IMR-90 (cell line): Measurements from ENCODE around the gene GLIPR1. TPM values are rescaled to one million over a fixed set of nuclear protein-coding genes. Genes with fewer than 3 reads are reported as not detected.

Source experiments
- ATAC-seq: fragments of 200-7000 bp; cut with Tn5 transposase; 2 replicates; pipeline ENCODE4 v1.9.1; 2020; ENCODE audit warnings: low read depth, mild to moderate bottlenecking, moderate library complexity
- BruUV-seq: library from RNA; stranded (reverse); fragments of 400-500 nt; replicated peaks from 2 replicates; lab custom pipeline; 2021; lab: Mats Ljungman, UMichigan
- CTCF ChIA-PET: fragments of 300-600 bp; formaldehyde crosslinking; extraction: SDS; loops from one replicate; lab custom pipeline; 2021; ENCODE audit warnings: antibody characterized with exemption; lab: Yijun Ruan, JAX
- POLR2A ChIA-PET: fragments of 300-600 bp; sonication (Branson Sonifier 250); formaldehyde crosslinking; loops from one replicate; lab custom pipeline; 2022; ENCODE audit warnings: antibody characterized with exemption; ENCODE audit not compliant: unreplicated experiment; lab: Charles Lee
- DNase-seq: peaks from one replicate; pipeline ENCODE4 v3.0.0; 2013
- H2AFZ ChIP-seq: replicated peaks from 2 replicates; pipeline ENCODE3; 2013; ENCODE audit warnings: low read length, mild to moderate bottlenecking; ENCODE audit not compliant: poor library complexity
- H2AK5ac ChIP-seq: 2 replicates; pipeline ENCODE4 v1.6.1; 2013; ENCODE audit warnings: low read depth, low read length, inconsistent platforms
- H2AK9ac ChIP-seq: replicated peaks from 2 replicates; pipeline ENCODE3; 2013; ENCODE audit warnings: mild to moderate bottlenecking, low read depth, low read length, moderate library complexity; ENCODE audit not compliant: poor library complexity
- H2BK120ac ChIP-seq: 2 replicates; pipeline ENCODE4 v1.6.1; 2013; ENCODE audit warnings: low read depth, low read length, inconsistent platforms
- H2BK15ac ChIP-seq: 3 replicates; pipeline ENCODE4 v1.6.1; 2013; ENCODE audit warnings: low read depth, low read length, inconsistent platforms
- H2BK20ac ChIP-seq: 2 replicates; pipeline ENCODE4 v1.6.1; 2013; ENCODE audit warnings: low read depth, mild to moderate bottlenecking, inconsistent platforms, low read length, moderate library complexity
- H2BK5ac ChIP-seq: 2 replicates; pipeline ENCODE4 v1.6.1; 2013; ENCODE audit warnings: mild to moderate bottlenecking, low read depth, low read length, inconsistent platforms; ENCODE audit not compliant: poor library complexity, severe bottlenecking
- H3K14ac ChIP-seq: replicated peaks from 2 replicates; pipeline ENCODE4 v1.6.1; 2013; ENCODE audit warnings: low read depth, low read length, inconsistent platforms
- H3K18ac ChIP-seq: 2 replicates; pipeline ENCODE4 v1.6.1; 2013; ENCODE audit warnings: low read depth, low read length, control low read depth
- H3K23ac ChIP-seq: 2 replicates; pipeline ENCODE4 v1.6.1; 2013; ENCODE audit warnings: low read depth, low read length, inconsistent platforms
- H3K27ac ChIP-seq: 2 replicates; pipeline ENCODE4 v1.5.1; 2013; ENCODE audit warnings: mild to moderate bottlenecking, control low read depth, low read length; ENCODE audit not compliant: insufficient read depth
- H3K27me3 ChIP-seq: 2 replicates; pipeline ENCODE4 v1.6.1; 2013; ENCODE audit warnings: low read length; ENCODE audit not compliant: control insufficient read depth, insufficient read depth
- H3K36me3 ChIP-seq: 2 replicates; pipeline ENCODE4 v1.6.1; 2013; ENCODE audit warnings: low read length, mixed read lengths; ENCODE audit not compliant: control insufficient read depth, insufficient read depth
- H3K4ac ChIP-seq: 2 replicates; pipeline ENCODE4 v1.6.1; 2013; ENCODE audit warnings: low read depth, low read length, inconsistent platforms
- H3K4me1 ChIP-seq: 2 replicates; pipeline ENCODE4 v1.6.1; 2013; ENCODE audit warnings: low read length, mixed read lengths; ENCODE audit not compliant: control insufficient read depth, insufficient read depth
- H3K4me2 ChIP-seq: 2 replicates; pipeline ENCODE4 v1.6.1; 2013; ENCODE audit warnings: low read depth, mild to moderate bottlenecking, control low read depth, low read length, moderate library complexity
- H3K4me3 ChIP-seq: 2 replicates; pipeline ENCODE4 v1.5.1; 2013; ENCODE audit warnings: low read depth, mild to moderate bottlenecking, control low read depth, low read length, moderate library complexity; ENCODE audit not compliant: insufficient read depth
- H3K56ac ChIP-seq: 2 replicates; pipeline ENCODE4 v1.6.1; 2013; ENCODE audit warnings: low read length, inconsistent platforms; ENCODE audit not compliant: insufficient read depth; ENCODE audit errors: extremely low read depth
- H3K79me1 ChIP-seq, 2 experiments: 2 replicates each; pipeline ENCODE4 v1.6.1; 2013; ENCODE audit warnings: low read length in 2 of 2, inconsistent platforms in 1 of 2, low read depth in 1 of 2
- H3K9ac ChIP-seq: 2 replicates; pipeline ENCODE4 v1.6.1; 2013; ENCODE audit warnings: low read depth, low read length, control low read depth
- H3K9me1 ChIP-seq: 2 replicates; pipeline ENCODE4 v1.6.1; 2013; ENCODE audit warnings: low read length, inconsistent platforms; ENCODE audit not compliant: insufficient read depth
- H3K9me3 ChIP-seq: 2 replicates; pipeline ENCODE4 v1.6.1; 2013; ENCODE audit warnings: low read length; ENCODE audit not compliant: control insufficient read depth, insufficient read depth
- H4K20me1 ChIP-seq: 2 replicates; pipeline ENCODE4 v1.6.1; 2013; ENCODE audit warnings: low read length, inconsistent platforms; ENCODE audit not compliant: insufficient read depth
- H4K5ac ChIP-seq: 2 replicates; pipeline ENCODE4 v1.6.1; 2013; ENCODE audit warnings: mild to moderate bottlenecking, low read depth, low read length, control low read depth
- H4K8ac ChIP-seq, 2 experiments: 2 replicates each; pipeline ENCODE4 v1.6.1; 2013; ENCODE audit warnings: low read depth in 2 of 2, low read length in 2 of 2, control low read depth in 1 of 2, inconsistent platforms in 1 of 2
- H4K91ac ChIP-seq: 2 replicates; pipeline ENCODE4 v1.6.1; 2013; ENCODE audit warnings: low read depth, low read length, inconsistent platforms; ENCODE audit not compliant: insufficient read depth
- BHLHE40 ChIP-seq: fragments of 150-350 bp; IDR thresholded peaks from 2 replicates; pipeline ENCODE4 v1.6.1; 2016; ENCODE audit warnings: mild to moderate bottlenecking, low read depth, low read length
- CEBPB ChIP-seq: IDR thresholded peaks from 2 replicates; pipeline ENCODE4 v1.6.1; 2012; ENCODE audit warnings: low read depth, low read length, improper control_type of control experiment
- FOS ChIP-seq: fragments of 150-350 bp; IDR thresholded peaks from 2 replicates; pipeline ENCODE4 v1.6.1; 2016; ENCODE audit warnings: low read depth, low read length
- MAFK ChIP-seq: IDR thresholded peaks from 2 replicates; pipeline ENCODE4 v1.6.1; 2012; ENCODE audit warnings: low read depth, low read length, improper control_type of control experiment
- MXI1 ChIP-seq: IDR thresholded peaks from 2 replicates; pipeline ENCODE4 v1.6.1; 2012; ENCODE audit warnings: low read depth, mild to moderate bottlenecking, low read length, moderate library complexity, borderline replicate concordance
- NFE2L2 ChIP-seq: fragments of 150-350 bp; IDR thresholded peaks from 2 replicates; pipeline ENCODE4 v1.6.1; 2016; ENCODE audit warnings: low read depth, mild to moderate bottlenecking, low read length
- RFX5 ChIP-seq: IDR thresholded peaks from 2 replicates; pipeline ENCODE4 v1.8.0; 2012; ENCODE audit warnings: low read depth, mild to moderate bottlenecking, low read length, moderate library complexity
- dilution Hi-C: fragments of 300-500 bp; cut with HindIII; formaldehyde crosslinking; loops from one replicate; pipeline ENCODE4 v1.14.3; 2018; ENCODE audit warnings: low sequenced_read_pairs; ENCODE audit not compliant: unreplicated experiment
- in situ Hi-C: fragments of 300-500 bp; cut with MboI; formaldehyde crosslinking; loops from 3 replicates; pipeline ENCODE4 v1.14.3; 2019; ENCODE audit warnings: low sequenced_read_pairs, inconsistent platforms, mixed read lengths
- intact Hi-C: fragments of 100-400 bp; cut with micrococcal nuclease; formaldehyde crosslinking; loops from 2 replicates; pipeline ENCODE4 v1.10.0; 2022
- polyA plus RNA-seq, 3 experiments: library from polyadenylated mRNA; depleted of rRNA; stranded (reverse); fragments of >200 nt; gene quantifications; 2 replicates each; pipeline ENCODE4 v1.2.3, GENCODE V29; 2012; ENCODE audit warnings: low replicate concordance in 1 of 3
- total RNA-seq: library from RNA; depleted of rRNA; stranded (reverse); fragments of >200 nt; gene quantifications from 2 replicates; pipeline ENCODE4 v1.2.3, GENCODE V29; 2012
- TF ChIP-seq, protein P1 (sequence below): fragments of 150-350 bp; IDR thresholded peaks from 2 replicates; pipeline ENCODE4 v1.6.1; 2017; ENCODE audit warnings: mild to moderate bottlenecking, antibody characterized with exemption, low read length, low read depth

GLIPR1 gene
- total and polyA plus RNA-seq, 2 of the 4 experiments (the other 2 are of a cell fraction), result 268 to 327 TPM

GRCh38 chr12:75446857-75447256 lies 33.7 kb upstream of the GLIPR1 start:
- no peak overlapping the region for H2AK5ac ChIP-seq
- ATAC-seq, result peak; percentile 61
- H3K18ac ChIP-seq, result no peak overlapping the region
- TF ChIP-seq BHLHE40 (0 out of 2 replicates have a peak, but pooled peaks have one; percentile 24), NFE2L2 (no peak), MXI1 (no peak), CEBPB (no peak), FOS (peak; percentile 35; the same call in 1 of the 2 replicates), RFX5 (no peak), MAFK (no peak)
- TF ChIP-seq, protein P1, sequence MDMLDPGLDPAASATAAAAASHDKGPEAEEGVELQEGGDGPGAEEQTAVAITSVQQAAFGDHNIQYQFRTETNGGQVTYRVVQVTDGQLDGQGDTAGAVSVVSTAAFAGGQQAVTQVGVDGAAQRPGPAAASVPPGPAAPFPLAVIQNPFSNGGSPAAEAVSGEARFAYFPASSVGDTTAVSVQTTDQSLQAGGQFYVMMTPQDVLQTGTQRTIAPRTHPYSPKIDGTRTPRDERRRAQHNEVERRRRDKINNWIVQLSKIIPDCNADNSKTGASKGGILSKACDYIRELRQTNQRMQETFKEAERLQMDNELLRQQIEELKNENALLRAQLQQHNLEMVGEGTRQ, result no peak
- H3K9ac ChIP-seq, result no peak overlapping the region
- ChIA-PET CTCF (interaction anchor here (0.5 kb wide), 1 partner anchor 788 kb away, joined by 4 read pairs; no protein-coding TSS in a partner anchor), POLR2A (no interaction called here)
- intact Hi-C loops, result no loop called here
- 0 out of 3 replicates have a peak overlapping the region, but pooled peaks have one; percentile 57 for H2BK15ac ChIP-seq
- no peaks in the 10 kb centered on the region for H3K9me3 ChIP-seq
- peak overlapping the region; percentile 50; the same call in 1 of the 2 replicates for H3K4me2 ChIP-seq
- no TSS peak for BruUV-seq
- H4K91ac ChIP-seq, result no peak overlapping the region
- H2BK20ac ChIP-seq, result no peak overlapping the region
- no peak overlapping the region for H2AFZ ChIP-seq
- H3K14ac ChIP-seq, result no peak overlapping the region
- peak; percentile 85 for DNase-seq
- no peak overlapping the region for H4K5ac ChIP-seq
- H2BK5ac ChIP-seq, result peak overlapping the region; percentile 50
- in situ Hi-C loops, result no loop called here
- H3K4ac ChIP-seq, result no peak overlapping the region
- H3K27me3 ChIP-seq, result no peaks in the 10 kb centered on the region
- H4K20me1 ChIP-seq, result no peaks in the 10 kb centered on the region
- H3K79me1 ChIP-seq, result no peaks in the 10 kb centered on the region
- no peak overlapping the region for H2AK9ac ChIP-seq
- H3K4me1 ChIP-seq, result peaks cover 3% of the 10 kb centered on the region; the same call in 1 of the 2 replicates
- no peaks in the 10 kb centered on the region for H3K9me1 ChIP-seq
- no peak overlapping the region for H3K23ac ChIP-seq
- dilution Hi-C loops, result no loop called here
- H3K56ac ChIP-seq, result no peak overlapping the region
- H3K27ac ChIP-seq, result no peak overlapping the region
- no peak overlapping the region for H3K4me3 ChIP-seq
- H4K8ac ChIP-seq, result peak overlapping the region in 1 of 2 experiments; percentile 40; a peak in 1 of 4 replicates
- no peaks in the 10 kb centered on the region for H3K36me3 ChIP-seq
- H2BK120ac ChIP-seq, result no peak overlapping the region; the same call in 1 of the 2 replicates
